Ovary (tissue), 3 donors: ENCODE data around the gene OTOS.

Source experiments
- POLR2A ChIP-seq: fragments of 450-650 bp; IDR thresholded peaks from one replicate; pipeline ENCODE4 v1.6.1; 2017; ENCODE audit warnings: antibody characterized with exemption, mild to moderate bottlenecking, moderate library complexity
- TF ChIP-seq, protein P1 (sequence below), 3 donors: fragments of 450-650 bp in 2 of 3; fragments of 200-600 bp in 1 of 3; IDR thresholded peaks; one replicate each; pipeline versions ENCODE4 v1.5.1 to v1.8.0; 2016 to 2022; ENCODE audit warnings: antibody characterized with exemption in 3 of 3, mild to moderate bottlenecking in 1 of 3
- donor health status: DM: no; HTN: no; CAD: no.

- TF ChIP-seq, protein P1, sequence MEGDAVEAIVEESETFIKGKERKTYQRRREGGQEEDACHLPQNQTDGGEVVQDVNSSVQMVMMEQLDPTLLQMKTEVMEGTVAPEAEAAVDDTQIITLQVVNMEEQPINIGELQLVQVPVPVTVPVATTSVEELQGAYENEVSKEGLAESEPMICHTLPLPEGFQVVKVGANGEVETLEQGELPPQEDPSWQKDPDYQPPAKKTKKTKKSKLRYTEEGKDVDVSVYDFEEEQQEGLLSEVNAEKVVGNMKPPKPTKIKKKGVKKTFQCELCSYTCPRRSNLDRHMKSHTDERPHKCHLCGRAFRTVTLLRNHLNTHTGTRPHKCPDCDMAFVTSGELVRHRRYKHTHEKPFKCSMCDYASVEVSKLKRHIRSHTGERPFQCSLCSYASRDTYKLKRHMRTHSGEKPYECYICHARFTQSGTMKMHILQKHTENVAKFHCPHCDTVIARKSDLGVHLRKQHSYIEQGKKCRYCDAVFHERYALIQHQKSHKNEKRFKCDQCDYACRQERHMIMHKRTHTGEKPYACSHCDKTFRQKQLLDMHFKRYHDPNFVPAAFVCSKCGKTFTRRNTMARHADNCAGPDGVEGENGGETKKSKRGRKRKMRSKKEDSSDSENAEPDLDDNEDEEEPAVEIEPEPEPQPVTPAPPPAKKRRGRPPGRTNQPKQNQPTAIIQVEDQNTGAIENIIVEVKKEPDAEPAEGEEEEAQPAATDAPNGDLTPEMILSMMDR (IDR thresholded peaks at IDR 0.05): no peak
- no peak for TF ChIP-seq POLR2A
These were observed 9.2 kb downstream of the OTOS start for GRCh38 chr2:240131296-240131695.
